ENCODE measurements around the gene TBCC.
A peak's percentile ranks its signal among the peaks of the same experiment; 100 is the strongest.
"Not testable (repeated sequence)": the region's sequence is repeated elsewhere in the genome, so short reads cannot be mapped to it uniquely, and the experiment has no call there.

Gene TBCC

GRCh38 chr6:42704251-42704936 is 41.5 kb downstream of the TBCC start:
- DNase-seq (ENCODE audit: low read depth) = no peak
- no peak for TF ChIP-seq CTCF (IDR thresholded peaks at IDR 0.05; ENCODE audit: low read depth, low read length, missing control alignments)
- in situ Hi-C loops (cut with HindIII; ENCODE audit: low sequenced_read_pairs) = no loop called here
- peak overlapping the region; percentile 40 for H3K4me3 ChIP-seq (ENCODE audit: low read depth, low read length)

- H3K4me3 ChIP-seq (ENCODE audit: low read depth, low read length); in situ Hi-C loops (cut with HindIII; ENCODE audit: low sequenced_read_pairs); DNase-seq (ENCODE audit: low read depth): not testable (repeated sequence)
Observed at GRCh38 chr6:42702786-42703185, 43.1 kb downstream of the TBCC start.

DNA sequence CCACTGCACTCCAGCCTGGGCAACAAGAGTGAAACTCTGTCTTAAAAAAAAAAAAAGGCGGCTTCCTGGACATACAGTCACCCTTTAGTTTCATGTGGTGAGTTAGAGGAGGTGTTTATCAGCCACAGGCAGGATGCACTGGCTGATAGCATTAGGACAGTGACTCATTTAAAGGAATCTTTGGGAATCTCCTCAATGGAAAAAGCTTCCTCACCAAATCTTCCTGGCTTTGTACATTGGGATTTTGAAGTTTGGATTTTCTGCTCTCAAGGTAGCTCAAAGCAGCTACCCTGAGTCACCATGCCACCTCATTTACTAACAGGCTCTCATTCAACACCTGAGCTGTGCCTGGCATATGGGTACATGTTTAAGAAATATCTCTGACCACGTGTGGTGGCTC is 43.7 kb downstream of the TBCC start:
- H3K4me3 ChIP-seq (ENCODE audit: low read depth, low read length) = no peak overlapping the region
- no peak for DNase-seq (ENCODE audit: low read depth)
- TF ChIP-seq CTCF (IDR thresholded peaks at IDR 0.05; ENCODE audit: low read depth, low read length, missing control alignments) = no peak
- in situ Hi-C loops (cut with HindIII; ENCODE audit: low sequenced_read_pairs) = no loop called here

DNA sequence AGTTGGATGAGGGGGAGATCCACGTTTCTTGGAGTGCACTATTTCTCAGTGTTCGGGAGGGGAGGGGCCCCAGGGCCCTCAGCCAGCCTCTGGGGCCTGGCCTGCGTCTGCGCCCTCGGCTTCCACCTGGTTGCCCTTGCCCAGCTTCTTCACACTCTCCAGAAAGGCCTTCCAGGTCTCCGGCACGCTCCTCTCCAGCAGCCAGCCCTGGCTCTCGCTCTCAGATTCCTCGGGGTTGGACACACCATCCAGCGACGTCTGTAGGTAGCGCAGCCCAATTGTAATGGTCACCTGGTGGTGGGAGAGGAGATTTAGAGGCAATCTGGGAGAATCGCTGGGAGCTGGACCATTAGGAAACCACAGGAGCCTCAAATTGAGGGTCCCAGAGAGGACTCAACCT is 47.7 kb downstream of the TBCC start:
- no peak for DNase-seq (ENCODE audit: low read depth)
- TF ChIP-seq CTCF (IDR thresholded peaks at IDR 0.05; ENCODE audit: low read depth, low read length, missing control alignments) = no peak
- no peak overlapping the region for H3K4me3 ChIP-seq (ENCODE audit: low read depth, low read length)
- in situ Hi-C loops (cut with HindIII; ENCODE audit: low sequenced_read_pairs) = no loop called here

GRCh38 chr6:42697268-42697655 is 48.6 kb downstream of the TBCC start:
- no peak overlapping the region for H3K4me3 ChIP-seq (ENCODE audit: low read depth, low read length)
- DNase-seq (ENCODE audit: low read depth) = no peak
- in situ Hi-C loops (cut with HindIII; ENCODE audit: low sequenced_read_pairs) = no loop called here
- no peak for TF ChIP-seq CTCF (IDR thresholded peaks at IDR 0.05; ENCODE audit: low read depth, low read length, missing control alignments)

- in situ Hi-C loops (cut with HindIII; ENCODE audit: low sequenced_read_pairs) = no loop called here
- no peak overlapping the region for H3K4me3 ChIP-seq (ENCODE audit: low read depth, low read length)
- peak; percentile 47 for DNase-seq (ENCODE audit: low read depth)
- TF ChIP-seq CTCF (IDR thresholded peaks at IDR 0.05; ENCODE audit: low read depth, low read length, missing control alignments) = no peak
Observed at GRCh38 chr6:42696526-42697267, 49.2 kb downstream of the TBCC start.

DNA sequence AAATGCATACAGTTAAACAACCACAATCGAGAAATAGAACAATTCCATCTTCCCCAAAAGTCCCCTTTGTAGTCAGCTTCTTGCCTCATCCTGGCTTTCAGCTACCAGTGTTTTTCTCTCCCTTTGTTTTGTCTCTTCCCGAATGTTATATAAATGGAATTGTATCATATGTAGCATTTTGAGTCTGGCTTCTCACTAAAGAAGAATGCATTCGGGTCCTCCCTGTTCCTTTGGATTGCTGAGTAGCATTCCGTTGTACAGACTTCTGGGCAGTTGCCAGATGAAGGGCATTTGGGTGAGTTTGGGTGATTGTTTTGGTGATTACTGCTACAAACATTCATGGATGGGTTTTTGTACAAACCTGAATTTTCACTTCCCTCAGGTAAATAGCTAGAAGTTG is 51.3 kb downstream of the TBCC start:
- in situ Hi-C loops (cut with HindIII; ENCODE audit: low sequenced_read_pairs) = loop anchor here (5.0 kb wide), 2 partner anchors 47 to 88 kb away; partner anchors contain the start of gene BICRAL
- DNase-seq (ENCODE audit: low read depth) = no peak
- H3K4me3 ChIP-seq (ENCODE audit: low read depth, low read length) = no peak overlapping the region
- no peak for TF ChIP-seq CTCF (IDR thresholded peaks at IDR 0.05; ENCODE audit: low read depth, low read length, missing control alignments)
